ENCODE measurements around the gene PACSIN3. TPM values are rescaled to one million over a fixed set of nuclear protein-coding genes. Genes with fewer than 3 reads are reported as not detected.
A peak's percentile ranks its signal among the peaks of the same experiment; 100 is the strongest.

Gene PACSIN3
- total and polyA plus RNA-seq, 2 of the 8 experiments (the other 6 are each of a cell fraction or from before 2014, with no cell fraction given): 23.8 to 47.2 TPM

GRCh38 chr11:47152953-47153950 is 33.0 kb downstream of the PACSIN3 start:
- Histone ChIP-seq H3K9ac (replicated peaks in 1 of 4; ENCODE audit: extremely low read depth in 1 of 4, low read depth in 3 of 4, low read length in 3 of 4) (no peak overlapping the region), H3K23ac (ENCODE audit: insufficient read length) (no peak overlapping the region), H3K4me1 (replicated peaks in 1 of 4; ENCODE audit: control insufficient read depth in 3 of 4, insufficient read depth in 4 of 4, low read length in 3 of 4) (peaks cover 0 to 4% (median 2%) of the 10 kb centered on the region in 4 experiments; a peak in 4 of 7 replicates), H3K27me3 (replicated peaks in 1 of 4; ENCODE audit: control insufficient read depth in 3 of 4, extremely low read depth in 1 of 4, insufficient read depth in 3 of 4, low read length in 3 of 4) (no peaks in the 10 kb centered on the region), H2BK15ac (ENCODE audit: low read length) (0 out of 2 replicates have a peak overlapping the region, but pooled peaks have one; percentile 33), H3K56ac (replicated peaks; ENCODE audit: insufficient read length, low read depth, low read length) (no peak overlapping the region), H4K91ac (replicated peaks; ENCODE audit: insufficient read length, low read length) (no peak overlapping the region), H3K23me2 (ENCODE audit: low read depth, low read length) (no peaks in the 10 kb centered on the region), H3K4me2 (ENCODE audit: insufficient read depth in 1 of 2, low read depth in 2 of 2, low read length in 2 of 2) (0 out of 4 replicates have a peak overlapping the region, but pooled peaks of 1 of the 2 experiments have one; percentile 0), H3K27ac (ENCODE audit: low read depth, low read length) (no peak overlapping the region), H3K79me1 (ENCODE audit: low read depth, low read length) (no peaks in the 10 kb centered on the region), H3K36me3 (ENCODE audit: control insufficient read depth in 2 of 4, insufficient read depth in 4 of 4, low read length in 3 of 4) (no peaks in the 10 kb centered on the region), H3K14ac (ENCODE audit: insufficient read length) (no peak overlapping the region), H2BK20ac (ENCODE audit: low read length) (no peak overlapping the region), H3K79me2 (ENCODE audit: control insufficient read depth in 1 of 2, insufficient read depth in 2 of 2, low read length in 2 of 2) (no peaks in the 10 kb centered on the region), H3K4ac (replicated peaks; ENCODE audit: insufficient read length, low read depth, low read length) (no peak overlapping the region), H3K18ac (ENCODE audit: extremely low read depth, low read length) (no peak overlapping the region; the same call in 1 of the 2 replicates), H2AK5ac (ENCODE audit: low read depth, low read length) (no peak overlapping the region), H2BK5ac (ENCODE audit: low read depth, low read length) (no peak overlapping the region), H4K8ac (ENCODE audit: extremely low read depth, insufficient read depth, low read length) (no peak overlapping the region), H3K4me3 (ENCODE audit: extremely low read depth in 1 of 4, insufficient read depth in 2 of 4, low read depth in 3 of 4, low read length in 4 of 4) (no peak overlapping the region), H2BK12ac (ENCODE audit: low read depth, low read length) (no peak overlapping the region), H2BK120ac (replicated peaks; ENCODE audit: low read depth, low read length) (no peak overlapping the region), H3K9me3 (ENCODE audit: insufficient read depth in 2 of 2, low read depth in 1 of 2, low read length in 1 of 2) (no peaks in the 10 kb centered on the region), H4K5ac (ENCODE audit: insufficient read length, low read depth, low read length) (no peak overlapping the region), H4K20me1 (replicated peaks in 1 of 2; ENCODE audit: control insufficient read depth in 1 of 2, insufficient read depth in 2 of 2, low read length in 2 of 2) (peaks cover 0 to 2% of the 10 kb centered on the region in 2 experiments), H2AFZ (ENCODE audit: low read length) (no peak overlapping the region)
- CTCF ChIA-PET (ENCODE audit: partially characterized antibody): interaction anchor here (0.6 to 6.3 kb wide), 80 partner anchors 10 to 434 kb away, joined by 3 to 81 read pairs (median 4); partner anchors contain the start of genes CSTPP1, DDB2, F2 and LRP4
- WGBS, 2 experiments (ENCODE audit: extremely low coverage in 1 of 2, insufficient coverage in 1 of 2, insufficient read length in 1 of 2, insufficient replicate concordance in 2 of 2, low coverage in 1 of 2, low lambda C conversion rate in 2 of 2, missing lambda C conversion rate in 1 of 2): 55% methylated on average over 11 of the region's 11 CpGs; no CpG with 5 or more reads in 1 of the 2 experiments
- peak; percentile 94 for FAIRE-seq
- DNase-seq (ENCODE audit: low read depth in 1 of 2, low spot score in 2 of 2): peak in 1 of 2 experiments; percentile 97
- POLR2A ChIA-PET (ENCODE audit: partially characterized antibody): interaction anchor here (0.5 to 2.0 kb wide), 6 partner anchors 9 to 496 kb away, joined by 3 to 9 read pairs (median 6); partner anchors contain the start of gene CSTPP1
- TF ChIP-seq SIN3A (conservative IDR thresholded peaks at IDR 0.05 in 1 of 2, IDR thresholded peaks at IDR 0.05 in 1 of 2; ENCODE audit: low read depth in 1 of 2, low read length in 2 of 2): peak; percentile 68 to 92; a peak in 3 of 4 replicates
- peak; percentile 70; the same call in 1 of the 2 replicates for TF ChIP-seq YY1 (IDR thresholded peaks at IDR 0.05; ENCODE audit: low read depth, low read length)
- peak; percentile 42; the same call in 1 of the 2 replicates for TF ChIP-seq CEBPB (IDR thresholded peaks at IDR 0.05; ENCODE audit: low read depth, low read length)
- TF ChIP-seq RAD21 (IDR thresholded peaks at IDR 0.05 in 1 of 2, conservative IDR thresholded peaks at IDR 0.05 in 1 of 2; ENCODE audit: low read depth in 2 of 2, low read length in 2 of 2): peak; percentile 99
- TF ChIP-seq TAF7 (optimal IDR thresholded peaks at IDR 0.05; ENCODE audit: borderline replicate concordance, low read depth, low read length): no peak
- peak; percentile 52; the same call in 1 of the 2 replicates for TF ChIP-seq TEAD4 (IDR thresholded peaks at IDR 0.05; ENCODE audit: low read depth, low read length)
- TF ChIP-seq, protein P1, sequence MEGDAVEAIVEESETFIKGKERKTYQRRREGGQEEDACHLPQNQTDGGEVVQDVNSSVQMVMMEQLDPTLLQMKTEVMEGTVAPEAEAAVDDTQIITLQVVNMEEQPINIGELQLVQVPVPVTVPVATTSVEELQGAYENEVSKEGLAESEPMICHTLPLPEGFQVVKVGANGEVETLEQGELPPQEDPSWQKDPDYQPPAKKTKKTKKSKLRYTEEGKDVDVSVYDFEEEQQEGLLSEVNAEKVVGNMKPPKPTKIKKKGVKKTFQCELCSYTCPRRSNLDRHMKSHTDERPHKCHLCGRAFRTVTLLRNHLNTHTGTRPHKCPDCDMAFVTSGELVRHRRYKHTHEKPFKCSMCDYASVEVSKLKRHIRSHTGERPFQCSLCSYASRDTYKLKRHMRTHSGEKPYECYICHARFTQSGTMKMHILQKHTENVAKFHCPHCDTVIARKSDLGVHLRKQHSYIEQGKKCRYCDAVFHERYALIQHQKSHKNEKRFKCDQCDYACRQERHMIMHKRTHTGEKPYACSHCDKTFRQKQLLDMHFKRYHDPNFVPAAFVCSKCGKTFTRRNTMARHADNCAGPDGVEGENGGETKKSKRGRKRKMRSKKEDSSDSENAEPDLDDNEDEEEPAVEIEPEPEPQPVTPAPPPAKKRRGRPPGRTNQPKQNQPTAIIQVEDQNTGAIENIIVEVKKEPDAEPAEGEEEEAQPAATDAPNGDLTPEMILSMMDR (IDR thresholded peaks at IDR 0.05; ENCODE audit: control extremely low read depth in 1 of 3, insufficient read depth in 1 of 3, low read depth in 1 of 3, low read length in 3 of 3): peak; percentile 95 to 100 (median 99)
